ENCODE data around the gene NCOR2.

NCOR2 gene

GRCh38 chr12:124525455-124525854, 42.0 kb downstream of the NCOR2 start:
- no peak for DNase-seq (ENCODE audit: low read depth)

GRCh38 chr12:124524231-124524925, 43.0 kb downstream of the NCOR2 start:
- DNase-seq (ENCODE audit: low read depth) = no peak

DNA sequence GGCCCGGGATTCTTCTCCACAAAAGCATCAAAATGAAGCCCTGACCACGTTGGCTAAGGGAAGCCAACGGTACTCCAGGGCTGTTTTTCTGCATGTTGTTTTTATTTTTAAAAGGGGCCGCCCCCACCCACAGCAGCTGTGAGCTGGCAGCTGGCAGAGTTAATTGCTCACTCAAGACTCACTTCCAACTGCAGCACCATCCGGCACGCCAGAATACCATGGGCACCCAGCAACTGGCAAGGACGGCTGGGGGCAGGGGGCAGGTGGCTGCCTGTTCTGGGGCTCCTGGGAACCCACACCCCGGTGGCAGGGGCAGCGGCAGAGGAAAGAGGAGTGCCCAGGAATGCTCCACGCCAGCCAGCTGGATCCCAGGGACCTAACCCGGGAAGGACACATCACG, 44.3 kb downstream of the NCOR2 start:
- no peak for DNase-seq (ENCODE audit: low read depth)

DNA sequence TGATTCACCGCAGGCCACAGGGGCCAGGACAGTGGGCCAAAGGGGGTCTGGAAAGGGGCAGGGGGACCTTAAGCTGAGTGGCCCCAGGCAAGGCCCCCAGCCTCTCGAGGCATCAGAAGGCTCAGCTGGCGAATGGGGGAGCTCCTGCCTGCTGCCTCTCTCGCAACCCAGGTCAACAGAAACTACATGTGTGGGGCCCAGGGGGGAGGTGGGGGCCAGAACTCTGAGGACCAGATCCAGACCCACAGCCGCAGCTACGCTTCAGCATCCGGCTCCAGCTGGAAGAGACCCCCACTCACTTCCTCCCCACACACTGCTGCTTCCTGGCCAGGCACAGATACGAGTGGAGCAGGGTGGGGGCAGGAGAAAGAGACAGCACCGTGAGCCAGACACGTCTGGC, 46.5 kb downstream of the NCOR2 start:
- DNase-seq (ENCODE audit: low read depth) = no peak

- no peak for DNase-seq (ENCODE audit: low read depth)
Measured at GRCh38 chr12:124520265-124520701, 47.1 kb downstream of the NCOR2 start.

GRCh38 chr12:124519746-124520145, 47.7 kb downstream of the NCOR2 start:
- no peak for DNase-seq (ENCODE audit: low read depth)

- DNase-seq (ENCODE audit: low read depth) = no peak
Measured at GRCh38 chr12:124518051-124518932, 49.1 kb downstream of the NCOR2 start.
